H1 (cell line): ENCODE measurements around the gene POU5F1. TPM values are rescaled to one million over a fixed set of nuclear protein-coding genes. Genes with fewer than 3 reads are reported as not detected.

Source experiments
- CTCF ChIA-PET: fragments of 300-600 bp; sonication (Branson Sonifier 250); formaldehyde crosslinking; loops from one replicate; lab custom pipeline; 2021; ENCODE audit not compliant: partially characterized antibody; lab: Charles Lee
- POLR2A ChIA-PET: fragments of 300-600 bp; sonication (Branson Sonifier 250); formaldehyde crosslinking; loops from one replicate; lab custom pipeline; 2021; ENCODE audit warnings: inconsistent platforms; ENCODE audit not compliant: partially characterized antibody; lab: Charles Lee
- DNase-seq, 2 experiments: peaks; one replicate each; pipeline versions ENCODE4 v3.0.0 to v3.0.0-alpha.2; 2010 to 2022; ENCODE audit warnings: low spot score in 2 of 2, low read depth in 1 of 2, mixed read lengths in 1 of 2
- FAIRE-seq: peaks from 2 replicates; lab custom pipeline; 2011; peaks lifted over from hg19 to GRCh38; lab: Jason Lieb, UNC
- H2AFZ ChIP-seq: 2 replicates; pipeline ENCODE4 v1.8.1; 2012; ENCODE audit warnings: low read length, inconsistent platforms
- H2AK5ac ChIP-seq: 2 replicates; pipeline ENCODE4 v1.6.1; 2013; ENCODE audit warnings: low read depth, low read length
- H2BK120ac ChIP-seq: replicated peaks from 2 replicates; pipeline ENCODE3; 2013; ENCODE audit warnings: low read depth, low read length, inconsistent platforms
- H2BK12ac ChIP-seq: 2 replicates; pipeline ENCODE4 v1.6.1; 2013; ENCODE audit warnings: low read depth, low read length
- H2BK15ac ChIP-seq: 2 replicates; pipeline ENCODE4 v1.6.1; 2013; ENCODE audit warnings: low read length
- H2BK20ac ChIP-seq: 2 replicates; pipeline ENCODE4 v1.6.1; 2013; ENCODE audit warnings: low read length
- H2BK5ac ChIP-seq: 2 replicates; pipeline ENCODE4 v1.6.1; 2013; ENCODE audit warnings: low read depth, low read length
- H3K14ac ChIP-seq: 2 replicates; pipeline ENCODE4 v1.6.1; 2013; ENCODE audit warnings: inconsistent platforms; ENCODE audit not compliant: insufficient read length
- H3K18ac ChIP-seq: 2 replicates; pipeline ENCODE4 v1.6.1; 2013; ENCODE audit warnings: low read length; ENCODE audit errors: extremely low read depth
- H3K23ac ChIP-seq: 2 replicates; pipeline ENCODE4 v1.6.1; 2013; ENCODE audit warnings: inconsistent platforms; ENCODE audit not compliant: insufficient read length
- H3K23me2 ChIP-seq: 2 replicates; pipeline ENCODE4 v1.6.1; 2013; ENCODE audit warnings: low read depth, low read length
- H3K27ac ChIP-seq: 2 replicates; pipeline ENCODE4 v1.6.1; 2011; ENCODE audit warnings: low read depth, low read length, inconsistent platforms
- H3K27me3 ChIP-seq, 4 experiments: replicated peaks in 1 of 4; 1 replicate in 1 of 4; 2 replicates in 3 of 4; pipeline versions ENCODE4 v1.6.1 to v1.8.1; 2011 to 2013; ENCODE audit warnings: low read length in 3 of 4, mild to moderate bottlenecking in 3 of 4, inconsistent platforms in 2 of 4, mixed read lengths in 2 of 4, moderate library complexity in 1 of 4; ENCODE audit not compliant: control insufficient read depth in 3 of 4, insufficient read depth in 3 of 4; ENCODE audit errors: extremely low read depth in 1 of 4
- H3K36me3 ChIP-seq, 4 experiments: 2 replicates each; pipeline versions ENCODE4 v1.6.1 to v1.8.1; 2011 to 2013; ENCODE audit warnings: mild to moderate bottlenecking in 4 of 4, low read length in 3 of 4, moderate library complexity in 2 of 4, control low read depth in 1 of 4, inconsistent platforms in 1 of 4; ENCODE audit not compliant: insufficient read depth in 4 of 4, control insufficient read depth in 2 of 4
- H3K4ac ChIP-seq: replicated peaks from 2 replicates; pipeline ENCODE3; 2013; ENCODE audit warnings: low read length, low read depth, mixed read lengths, inconsistent platforms; ENCODE audit not compliant: insufficient read length
- H3K4me1 ChIP-seq, 4 experiments: replicated peaks in 1 of 4; 1 replicate in 1 of 4; 2 replicates in 3 of 4; pipeline versions ENCODE4 v1.6.1 to v1.8.1; 2011 to 2013; ENCODE audit warnings: low read length in 3 of 4, inconsistent platforms in 2 of 4, mixed read lengths in 1 of 4; ENCODE audit not compliant: insufficient read depth in 4 of 4, control insufficient read depth in 3 of 4
- H3K4me2 ChIP-seq, 2 experiments: 2 replicates each; pipeline versions ENCODE4 v1.6.1 to v1.8.1; 2011 to 2013; ENCODE audit warnings: low read depth in 2 of 2, low read length in 2 of 2, control low read depth in 1 of 2, inconsistent platforms in 1 of 2, mild to moderate bottlenecking in 1 of 2; ENCODE audit not compliant: insufficient read depth in 1 of 2
- H3K4me3 ChIP-seq, 4 experiments: fragments of 200-600, 300-600 bp in 1 of 4; sonication (generic), shearing (Covaris generic), sonication (Bioruptor Twin) in 1 of 4; 2 replicates each; pipeline versions ENCODE4 v1.5.1 to v1.8.1; 2011 to 2016; ENCODE audit warnings: low read length in 4 of 4, low read depth in 3 of 4, control low read depth in 2 of 4, inconsistent platforms in 2 of 4, mild to moderate bottlenecking in 2 of 4, mixed read lengths in 1 of 4, moderate library complexity in 1 of 4; ENCODE audit not compliant: insufficient read depth in 2 of 4; ENCODE audit errors: extremely low read depth in 1 of 4
- H3K56ac ChIP-seq: replicated peaks from 2 replicates; pipeline ENCODE3; 2013; ENCODE audit warnings: low read depth, mild to moderate bottlenecking, mixed read lengths, low read length, inconsistent platforms; ENCODE audit not compliant: insufficient read length
- H3K79me1 ChIP-seq: 2 replicates; pipeline ENCODE4 v1.6.1; 2013; ENCODE audit warnings: low read depth, low read length, control low read depth
- H3K79me2 ChIP-seq, 2 experiments: 2 replicates each; pipeline versions ENCODE4 v1.6.1 to v1.8.1; 2012 to 2013; ENCODE audit warnings: low read length in 2 of 2, mild to moderate bottlenecking in 2 of 2, inconsistent platforms in 1 of 2; ENCODE audit not compliant: insufficient read depth in 2 of 2, control insufficient read depth in 1 of 2
- H3K9ac ChIP-seq, 4 experiments: replicated peaks in 1 of 4; 1 replicate in 1 of 4; 2 replicates in 3 of 4; pipeline versions ENCODE4 v1.6.1 to v1.8.1; 2011 to 2013; ENCODE audit warnings: low read depth in 3 of 4, low read length in 3 of 4, control low read depth in 2 of 4, mild to moderate bottlenecking in 2 of 4, moderate library complexity in 2 of 4, inconsistent platforms in 1 of 4; ENCODE audit errors: extremely low read depth in 1 of 4
- H3K9me3 ChIP-seq, 2 experiments: 2 replicates each; pipeline versions ENCODE4 v1.6.1 to v1.8.1; 2012 to 2013; ENCODE audit warnings: mild to moderate bottlenecking in 2 of 2, moderate library complexity in 2 of 2, control low read depth in 1 of 2, inconsistent platforms in 1 of 2, low read depth in 1 of 2, low read length in 1 of 2, mixed read lengths in 1 of 2; ENCODE audit not compliant: insufficient read depth in 2 of 2
- H4K20me1 ChIP-seq, 2 experiments: replicated peaks in 1 of 2; 2 replicates each; pipeline versions ENCODE3 to v1.8.1; 2011 to 2013; ENCODE audit warnings: inconsistent platforms in 2 of 2, low read length in 2 of 2, mild to moderate bottlenecking in 1 of 2; ENCODE audit not compliant: insufficient read depth in 2 of 2, control insufficient read depth in 1 of 2
- H4K5ac ChIP-seq: 2 replicates; pipeline ENCODE4 v1.6.1; 2013; ENCODE audit warnings: low read length, low read depth, mixed read lengths, inconsistent platforms; ENCODE audit not compliant: insufficient read length
- H4K8ac ChIP-seq: 2 replicates; pipeline ENCODE4 v1.8.0; 2013; ENCODE audit warnings: mild to moderate bottlenecking, moderate library complexity, low read length, inconsistent platforms; ENCODE audit not compliant: insufficient read depth; ENCODE audit errors: extremely low read depth
- H4K91ac ChIP-seq: replicated peaks from 2 replicates; pipeline ENCODE3; 2013; ENCODE audit warnings: low read length, mixed read lengths, inconsistent platforms; ENCODE audit not compliant: insufficient read length
- RBBP5 ChIP-seq: IDR thresholded peaks from 2 replicates; pipeline ENCODE4 v1.7.1; 2012; ENCODE audit warnings: low read depth, mild to moderate bottlenecking, inconsistent platforms, low read length, moderate library complexity, borderline replicate concordance
- RNF2 ChIP-seq: fragments of 200-900, 300-1000 bp; sonication (generic); IDR thresholded peaks from 2 replicates; pipeline ENCODE4 v1.7.1; 2016; ENCODE audit warnings: borderline replicate concordance, low read depth, mild to moderate bottlenecking, antibody characterized with exemption, low read length; ENCODE audit not compliant: poor library complexity, severe bottlenecking; ENCODE audit errors: missing control alignments
- TAF7 ChIP-seq: optimal IDR thresholded peaks from 2 replicates; pipeline ENCODE3; 2011; ENCODE audit warnings: low read depth, mild to moderate bottlenecking, inconsistent platforms, low read length, moderate library complexity, borderline replicate concordance
- WGBS, 2 experiments: shearing (Covaris generic) in 1 of 2; methylation state at CpG; one replicate each; pipeline versions ENCODE4 v1.1.6 to v1.1.7; 2013 to 2015; ENCODE audit warnings: low lambda C conversion rate in 2 of 2, mixed read lengths in 2 of 2, inconsistent platforms in 1 of 2, low coverage in 1 of 2, missing lambda C conversion rate in 1 of 2; ENCODE audit not compliant: insufficient replicate concordance in 2 of 2, insufficient coverage in 1 of 2, insufficient read length in 1 of 2; ENCODE audit errors: extremely low coverage in 1 of 2, missing lambda C conversion rate in 1 of 2; 5-methylcytosine and 5-hydroxymethylcytosine counted together
- polyA plus RNA-seq, 7 experiments: library from polyadenylated mRNA; depleted of rRNA in 3 of 7; stranded (reverse) in 5 of 7; unstranded in 2 of 7; fragments of >200 nt in 5 of 7; fragments of 200-250 nt in 2 of 7; gene quantifications; 1 replicate in 5 of 7; 2 replicates in 1 of 7; 4 replicates in 1 of 7; pipeline versions ENCODE4 v1.2.1 to v1.2.3, GENCODE V29; 2011 to 2013; ENCODE audit warnings: missing spikeins in 2 of 7, mixed read lengths in 2 of 7
- total RNA-seq: library from RNA; stranded (reverse); fragmentation: NEBNext Ultra II Directional; extraction: Animal tissue kit (Norgen Biotek cat#: 25700); gene quantifications from 2 replicates; pipeline ENCODE4 v1.2.1, GENCODE V29; 2021
- TF ChIP-seq, protein P1 (sequence below): IDR thresholded peaks from 2 replicates; pipeline ENCODE4 v1.6.1; 2012; ENCODE audit warnings: low read length, inconsistent platforms

Gene POU5F1
- total and polyA plus RNA-seq, 2 of the 8 experiments (the other 6 are each of a cell fraction or from before 2014, with no cell fraction given): 2,437 to 2,526 TPM

DNA sequence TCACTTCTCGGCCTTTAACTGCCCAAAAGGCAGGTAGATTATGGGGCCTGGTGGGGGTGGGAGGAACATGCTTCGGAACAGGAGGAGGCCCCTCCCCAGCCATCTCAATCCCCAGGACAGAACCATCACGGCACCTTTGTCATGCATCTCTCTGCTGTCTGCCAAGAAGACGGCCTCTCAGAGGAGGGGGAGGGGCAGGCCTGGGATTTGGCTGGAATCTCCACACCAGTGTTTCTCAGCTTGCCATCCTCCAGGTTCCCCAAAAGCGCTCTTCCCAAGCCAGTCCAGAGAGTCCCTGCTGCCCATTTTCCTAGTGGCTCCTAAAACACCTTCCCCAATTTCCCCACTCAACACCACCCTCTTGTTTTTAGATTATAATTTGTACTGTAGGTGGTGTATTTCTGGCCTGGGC is 2.5 kb upstream of the POU5F1 start:
- Histone ChIP-seq H3K27ac (peak overlapping the region; percentile 92), H3K4me3 (peak overlapping the region; percentile 44 to 62 (median 55)), H3K9me3 (no peaks in the 10 kb centered on the region), H3K23me2 (peaks cover 13% of the 10 kb centered on the region), H2AK5ac (peak overlapping the region; percentile 97), H2BK5ac (peak overlapping the region; percentile 100), H2AFZ (no peak overlapping the region), H3K14ac (no peak overlapping the region), H3K4me2 (peak overlapping the region; percentile 83 to 89), H3K27me3 (no peaks in the 10 kb centered on the region), H4K91ac (peak overlapping the region; percentile 99), H3K18ac (peak overlapping the region; percentile 97), H3K36me3 (no peaks in the 10 kb centered on the region), H2BK15ac (peak overlapping the region; percentile 9; the same call in 1 of the 2 replicates), H3K23ac (no peak overlapping the region), H2BK12ac (peak overlapping the region; percentile 95), H4K20me1 (peaks cover 7 to 9% of the 10 kb centered on the region in 2 experiments), H2BK20ac (peak overlapping the region; percentile 88; the same call in 1 of the 2 replicates), H3K79me2 (peaks cover 19 to 60% of the 10 kb centered on the region in 2 experiments), H3K79me1 (peaks cover 6% of the 10 kb centered on the region), H2BK120ac (peak overlapping the region; percentile 96), H4K5ac (peak overlapping the region; percentile 77), H3K4me1 (peaks cover 22 to 43% (median 32%) of the 10 kb centered on the region in 4 experiments), H4K8ac (peak overlapping the region; percentile 63; the same call in 1 of the 2 replicates), H3K9ac (peak overlapping the region in 3 of 4 experiments; percentile 66 to 83 (median 73); a peak in 6 of 7 replicates), H3K4ac (peak overlapping the region; percentile 95), H3K56ac (peak overlapping the region; percentile 65)
- peak; percentile 87 to 90 for DNase-seq
- ChIA-PET CTCF (interaction anchor here (1.3 to 5.9 kb wide), 7 partner anchors 11 to 194 kb away, joined by 4 to 36 read pairs (median 12); partner anchors contain the start of genes PSORS1C1, PSORS1C2 and TCF19), POLR2A (interaction anchor here (0.8 to 68.5 kb wide), 8 partner anchors 4 to 706 kb away, joined by 3 to 2251 read pairs (median 5); partner anchors contain the start of genes CCHCR1, CDSN, MICA and POU5F1)
- peak; percentile 94 for FAIRE-seq
- WGBS, 2 experiments: 4% methylated on average over 5 of the region's 5 CpGs; no CpG with 5 or more reads in 1 of the 2 experiments
- TF ChIP-seq RNF2: no peak
- peak; percentile 72 for TF ChIP-seq RBBP5
- TF ChIP-seq, protein P1, sequence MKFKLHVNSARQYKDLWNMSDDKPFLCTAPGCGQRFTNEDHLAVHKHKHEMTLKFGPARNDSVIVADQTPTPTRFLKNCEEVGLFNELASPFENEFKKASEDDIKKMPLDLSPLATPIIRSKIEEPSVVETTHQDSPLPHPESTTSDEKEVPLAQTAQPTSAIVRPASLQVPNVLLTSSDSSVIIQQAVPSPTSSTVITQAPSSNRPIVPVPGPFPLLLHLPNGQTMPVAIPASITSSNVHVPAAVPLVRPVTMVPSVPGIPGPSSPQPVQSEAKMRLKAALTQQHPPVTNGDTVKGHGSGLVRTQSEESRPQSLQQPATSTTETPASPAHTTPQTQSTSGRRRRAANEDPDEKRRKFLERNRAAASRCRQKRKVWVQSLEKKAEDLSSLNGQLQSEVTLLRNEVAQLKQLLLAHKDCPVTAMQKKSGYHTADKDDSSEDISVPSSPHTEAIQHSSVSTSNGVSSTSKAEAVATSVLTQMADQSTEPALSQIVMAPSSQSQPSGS: peak; percentile 61; the same call in 1 of the 2 replicates
- peak; percentile 15 for TF ChIP-seq TAF7
